ENCODE data around the gene EMX2. TPM values are rescaled to one million over a fixed set of nuclear protein-coding genes. Genes with fewer than 3 reads are reported as not detected.
A peak's percentile ranks its signal among the peaks of the same experiment; 100 is the strongest.
"Not testable (repeated sequence)": the region's sequence is repeated elsewhere in the genome, so short reads cannot be mapped to it uniquely, and the experiment has no call there.

EMX2 gene
- total and polyA plus RNA-seq, 7 donors: 0.69 to 3.4 (median 1.2) TPM

GRCh38 chr10:117503244-117504205 is 39.0 kb upstream of the EMX2 start:
- peak in 1 of 4 donors; percentile 54 for ATAC-seq

GRCh38 chr10:117504562-117504961 is 38.0 kb upstream of the EMX2 start:
- TF ChIP-seq, protein P1, sequence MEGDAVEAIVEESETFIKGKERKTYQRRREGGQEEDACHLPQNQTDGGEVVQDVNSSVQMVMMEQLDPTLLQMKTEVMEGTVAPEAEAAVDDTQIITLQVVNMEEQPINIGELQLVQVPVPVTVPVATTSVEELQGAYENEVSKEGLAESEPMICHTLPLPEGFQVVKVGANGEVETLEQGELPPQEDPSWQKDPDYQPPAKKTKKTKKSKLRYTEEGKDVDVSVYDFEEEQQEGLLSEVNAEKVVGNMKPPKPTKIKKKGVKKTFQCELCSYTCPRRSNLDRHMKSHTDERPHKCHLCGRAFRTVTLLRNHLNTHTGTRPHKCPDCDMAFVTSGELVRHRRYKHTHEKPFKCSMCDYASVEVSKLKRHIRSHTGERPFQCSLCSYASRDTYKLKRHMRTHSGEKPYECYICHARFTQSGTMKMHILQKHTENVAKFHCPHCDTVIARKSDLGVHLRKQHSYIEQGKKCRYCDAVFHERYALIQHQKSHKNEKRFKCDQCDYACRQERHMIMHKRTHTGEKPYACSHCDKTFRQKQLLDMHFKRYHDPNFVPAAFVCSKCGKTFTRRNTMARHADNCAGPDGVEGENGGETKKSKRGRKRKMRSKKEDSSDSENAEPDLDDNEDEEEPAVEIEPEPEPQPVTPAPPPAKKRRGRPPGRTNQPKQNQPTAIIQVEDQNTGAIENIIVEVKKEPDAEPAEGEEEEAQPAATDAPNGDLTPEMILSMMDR (IDR thresholded peaks at IDR 0.05): no peak
- DNase-seq (no peak), ATAC-seq (no peak)
- intact Hi-C loops (cut with DNase I): no loop called here
- no peaks in the 10 kb centered on the region for H3K36me3 ChIP-seq (ENCODE audit: insufficient read depth in 1 of 2, low read depth in 1 of 2)
- H3K27me3 ChIP-seq (ENCODE audit: insufficient read depth in 3 of 3, low read length in 2 of 3): peaks cover 0 to 10% (median 0%) of the 10 kb centered on the region in 3 donors
- no peaks in the 10 kb centered on the region for H3K4me1 ChIP-seq
- H3K4me3 ChIP-seq: no peak overlapping the region
- H3K27ac ChIP-seq: no peak overlapping the region
- 92 to 94% (median 93%) methylated on average over 8 of the region's 8 CpGs for WGBS, 3 donors
- H3K9me3 ChIP-seq: no peaks in the 10 kb centered on the region

More at GRCh38 chr10:117503244-117504205, 39.0 kb upstream of the EMX2 start:
- H3K27me3 ChIP-seq (ENCODE audit: insufficient read depth in 3 of 3, low read length in 2 of 3): peaks cover 0 to 10% (median 0%) of the 10 kb centered on the region in 3 donors
- intact Hi-C loops (cut with DNase I): no loop called here
- no peak overlapping the region for H3K27ac ChIP-seq
- no peaks in the 10 kb centered on the region for H3K4me1 ChIP-seq
- no peaks in the 10 kb centered on the region for H3K9me3 ChIP-seq
- TF ChIP-seq, protein P1 (IDR thresholded peaks at IDR 0.05): no peak
- 43% methylated on average over 16 of the region's 16 CpGs for WGBS, 3 donors
- no peaks in the 10 kb centered on the region for H3K36me3 ChIP-seq (ENCODE audit: insufficient read depth in 1 of 2, low read depth in 1 of 2)
- H3K4me3 ChIP-seq: no peak overlapping the region
- no peak for DNase-seq

GRCh38 chr10:117507081-117507480 is 35.5 kb upstream of the EMX2 start:
- H3K4me1 ChIP-seq; H3K4me3 ChIP-seq; H3K27ac ChIP-seq; intact Hi-C loops (cut with DNase I); H3K27me3 ChIP-seq (ENCODE audit: insufficient read depth in 3 of 3, low read length in 2 of 3); H3K36me3 ChIP-seq (ENCODE audit: insufficient read depth in 1 of 2, low read depth in 1 of 2); DNase-seq; ATAC-seq; H3K9me3 ChIP-seq: not testable (repeated sequence)
- WGBS, 3 donors: 85 to 92% (median 87%) methylated on average over 7 of the region's 7 CpGs

- Histone ChIP-seq H3K4me3 (no peak overlapping the region), H3K27me3 (ENCODE audit: insufficient read depth in 3 of 3, low read length in 2 of 3) (peaks cover 0 to 5% (median 0%) of the 10 kb centered on the region in 3 donors), H3K4me1 (no peaks in the 10 kb centered on the region), H3K36me3 (ENCODE audit: insufficient read depth in 1 of 2, low read depth in 1 of 2) (no peaks in the 10 kb centered on the region), H3K9me3 (no peaks in the 10 kb centered on the region), H3K27ac (no peak overlapping the region)
- TF ChIP-seq, protein P1 (IDR thresholded peaks at IDR 0.05): no peak
- 87 to 93% (median 88%) methylated on average over 7 of the region's 7 CpGs for WGBS, 3 donors
- ATAC-seq (no peak), DNase-seq (no peak)
- intact Hi-C loops (cut with DNase I): no loop called here
Measured at GRCh38 chr10:117509573-117509972, 33.0 kb upstream of the EMX2 start.

- DNase-seq (no peak), ATAC-seq (no peak)
- Histone ChIP-seq H3K4me1 (no peaks in the 10 kb centered on the region), H3K9me3 (no peaks in the 10 kb centered on the region), H3K4me3 (no peak overlapping the region), H3K27me3 (ENCODE audit: insufficient read depth in 3 of 3, low read length in 2 of 3) (peaks cover 0 to 5% (median 0%) of the 10 kb centered on the region in 3 donors), H3K36me3 (ENCODE audit: insufficient read depth in 1 of 2, low read depth in 1 of 2) (no peaks in the 10 kb centered on the region), H3K27ac (no peak overlapping the region)
- WGBS, 3 donors: 58 to 62% (median 60%) methylated on average over 17 of the region's 17 CpGs
- TF ChIP-seq, protein P1 (IDR thresholded peaks at IDR 0.05): no peak
- intact Hi-C loops (cut with DNase I): no loop called here
Measured at GRCh38 chr10:117511601-117512390, 30.8 kb upstream of the EMX2 start.

All from psoas muscle (tissue), 8 donors.